Measurements from ENCODE around the gene B4GALNT2. TPM values are rescaled to one million over a fixed set of nuclear protein-coding genes. Genes with fewer than 3 reads are reported as not detected.
A peak's percentile ranks its signal among the peaks of the same experiment; 100 is the strongest.

B4GALNT2 gene
- total and polyA plus RNA-seq, 2 donors (not counting 3 experiments of a cell fraction or from before 2014, with no cell fraction given) = 0.11 TPM; not detected in 1

DNA sequence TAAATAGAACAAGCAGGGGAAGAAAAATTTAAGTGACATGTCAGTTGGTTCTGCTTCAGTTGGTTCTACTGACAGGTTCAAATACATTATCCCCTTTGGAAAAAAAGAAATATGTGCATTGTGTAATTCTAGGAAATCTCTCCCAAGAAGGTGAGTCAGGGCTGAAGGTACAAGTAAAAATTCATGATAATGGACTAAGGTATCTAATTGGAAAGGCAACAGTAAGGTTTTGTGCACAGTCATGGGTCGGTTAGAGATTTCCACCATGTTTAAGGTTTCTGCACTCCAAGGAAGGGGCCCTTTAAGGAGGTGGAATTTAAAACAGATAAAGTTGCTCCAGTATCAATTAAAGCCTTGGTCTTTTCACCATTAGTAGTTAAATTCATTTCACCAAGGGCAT, 17.9 kb upstream of the B4GALNT2 start:
- FAIRE-seq = no peak
- Histone ChIP-seq H3K4me2 (ENCODE audit: insufficient read depth, low read length) (no peak overlapping the region), H3K4me3 (replicated peaks in 1 of 3; ENCODE audit: insufficient read depth in 1 of 3, low read depth in 1 of 3, low read length in 3 of 3) (no peak overlapping the region), H3K27ac (ENCODE audit: insufficient read depth, low read depth, low read length) (no peak overlapping the region), H3K27me3 (ENCODE audit: control insufficient read depth in 2 of 2, insufficient read depth in 2 of 2, low read length in 2 of 2) (peaks cover 19 to 35% of the 10 kb centered on the region in 2 experiments), H3K9me1 (replicated peaks; ENCODE audit: control insufficient read depth, extremely low read depth, insufficient read depth, low read length) (no peaks in the 10 kb centered on the region), H3K9ac (replicated peaks; ENCODE audit: extremely low read depth, insufficient read depth, low read length) (no peak overlapping the region), H3K4me1 (ENCODE audit: control insufficient read depth, extremely low read depth, insufficient read depth, low read length) (no peaks in the 10 kb centered on the region), H3K79me2 (ENCODE audit: control insufficient read depth, insufficient read depth, low read length) (no peaks in the 10 kb centered on the region), H4K20me1 (replicated peaks; ENCODE audit: control insufficient read depth, extremely low read depth, insufficient read depth, low read length) (no peaks in the 10 kb centered on the region), H3K9me3 (replicated peaks; ENCODE audit: control insufficient read depth, insufficient read depth, low read length) (no peaks in the 10 kb centered on the region), H2AFZ (ENCODE audit: low read depth, low read length) (no peak overlapping the region), H3K36me3 (ENCODE audit: control insufficient read depth in 2 of 2, extremely low read depth in 1 of 2, insufficient read depth in 2 of 2, low read length in 2 of 2) (no peaks in the 10 kb centered on the region)
- POLR2A ChIA-PET = no interaction called here
- CTCF ChIA-PET = interaction anchor here (1.0 kb wide), 1 partner anchor 14 kb away, joined by 3 read pairs; no protein-coding TSS in a partner anchor
- dilution Hi-C loops (cut with MboI; ENCODE audit: extremely low pct_ligation_motif_present, low sequenced_read_pairs) = no loop called here
- no TSS peak for BruUV-seq (replicated peaks)
- TF ChIP-seq, protein P1, sequence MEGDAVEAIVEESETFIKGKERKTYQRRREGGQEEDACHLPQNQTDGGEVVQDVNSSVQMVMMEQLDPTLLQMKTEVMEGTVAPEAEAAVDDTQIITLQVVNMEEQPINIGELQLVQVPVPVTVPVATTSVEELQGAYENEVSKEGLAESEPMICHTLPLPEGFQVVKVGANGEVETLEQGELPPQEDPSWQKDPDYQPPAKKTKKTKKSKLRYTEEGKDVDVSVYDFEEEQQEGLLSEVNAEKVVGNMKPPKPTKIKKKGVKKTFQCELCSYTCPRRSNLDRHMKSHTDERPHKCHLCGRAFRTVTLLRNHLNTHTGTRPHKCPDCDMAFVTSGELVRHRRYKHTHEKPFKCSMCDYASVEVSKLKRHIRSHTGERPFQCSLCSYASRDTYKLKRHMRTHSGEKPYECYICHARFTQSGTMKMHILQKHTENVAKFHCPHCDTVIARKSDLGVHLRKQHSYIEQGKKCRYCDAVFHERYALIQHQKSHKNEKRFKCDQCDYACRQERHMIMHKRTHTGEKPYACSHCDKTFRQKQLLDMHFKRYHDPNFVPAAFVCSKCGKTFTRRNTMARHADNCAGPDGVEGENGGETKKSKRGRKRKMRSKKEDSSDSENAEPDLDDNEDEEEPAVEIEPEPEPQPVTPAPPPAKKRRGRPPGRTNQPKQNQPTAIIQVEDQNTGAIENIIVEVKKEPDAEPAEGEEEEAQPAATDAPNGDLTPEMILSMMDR (IDR thresholded peaks at IDR 0.05; ENCODE audit: extremely low read depth in 1 of 2, insufficient read depth in 1 of 2, low read depth in 1 of 2, low read length in 2 of 2) = no peak
- no peak for TF ChIP-seq JUN (IDR thresholded peaks at IDR 0.05; ENCODE audit: borderline replicate concordance, insufficient read depth, insufficient read length, low read depth)
- no peak for TF ChIP-seq GATA2 (IDR thresholded peaks at IDR 0.05; ENCODE audit: insufficient read depth, insufficient read length, low read depth, low read length)
- TF ChIP-seq POLR2AphosphoS5 (IDR thresholded peaks at IDR 0.05; ENCODE audit: insufficient read depth, low read depth, low read length) = no peak
- no peak for TF ChIP-seq MAX (IDR thresholded peaks at IDR 0.05; ENCODE audit: insufficient read depth, insufficient read length)
- no peak for TF ChIP-seq FOS (IDR thresholded peaks at IDR 0.05; ENCODE audit: borderline replicate concordance, insufficient read depth, low read length)
- TF ChIP-seq EZH2 (IDR thresholded peaks at IDR 0.05; ENCODE audit: borderline replicate concordance, low read depth, low read length, severe bottlenecking) = peak; percentile 46
- TF ChIP-seq POLR2A (IDR thresholded peaks at IDR 0.05; ENCODE audit: low read depth, low read length) = no peak
- DNase-seq (ENCODE audit: low read depth, low spot score) = no peak
- intact Hi-C loops (cut with micrococcal nuclease) = no loop called here

All from endothelial cell of umbilical vein (primary cell).